Erythroblast (primary cell): ENCODE measurements around the gene ERBB2.

Source experiments
- GATA1 ChIP-seq: IDR thresholded peaks from 2 replicates; pipeline ENCODE4 v1.6.1; 2011; ENCODE audit warnings: low read depth, mild to moderate bottlenecking, control low read depth, low read length, moderate library complexity
- POLR2A ChIP-seq: IDR thresholded peaks from 2 replicates; pipeline ENCODE4 v1.6.1; 2011; ENCODE audit warnings: mild to moderate bottlenecking, low read length

GRCh38 chr17:39753514-39754160, 53.8 kb downstream of the ERBB2 start:
- no peak for TF ChIP-seq POLR2A
- TF ChIP-seq GATA1 = no peak
